Small intestine (tissue), 7 donors: ENCODE measurements around the gene ATRN. TPM values are rescaled to one million over a fixed set of nuclear protein-coding genes. Genes with fewer than 3 reads are reported as not detected.
A peak's percentile ranks its signal among the peaks of the same experiment; 100 is the strongest.

Experiments
- DNase-seq, 2 donors: peaks; one replicate each; pipeline versions ENCODE4 v3.0.0 to v3.0.0-alpha.2; 2013
- FAIRE-seq: peaks from 2 replicates; lab custom pipeline; 2012; peaks lifted over from hg19 to GRCh38; lab: Jason Lieb, UNC
- H3K27ac ChIP-seq, 3 donors: one replicate each; pipeline ENCODE4 v1.5.1; 2013; ENCODE audit warnings: low read length in 2 of 3, mild to moderate bottlenecking in 2 of 3, control low read depth in 1 of 3, inconsistent platforms in 1 of 3, low read depth in 1 of 3, moderate library complexity in 1 of 3
- H3K27me3 ChIP-seq, 3 donors: one replicate each; pipeline ENCODE4 v1.6.1; 2013; ENCODE audit warnings: low read length in 3 of 3, inconsistent platforms in 1 of 3; ENCODE audit not compliant: control insufficient read depth in 3 of 3, insufficient read depth in 3 of 3
- H3K36me3 ChIP-seq, 3 donors: one replicate each; pipeline ENCODE4 v1.6.1; 2013; ENCODE audit warnings: low read length in 3 of 3, inconsistent platforms in 1 of 3, low read depth in 1 of 3, mild to moderate bottlenecking in 1 of 3, moderate library complexity in 1 of 3; ENCODE audit not compliant: control insufficient read depth in 3 of 3, insufficient read depth in 2 of 3
- H3K4me1 ChIP-seq, 3 donors: one replicate each; pipeline ENCODE4 v1.6.1; 2013; ENCODE audit warnings: low read length in 2 of 3, inconsistent platforms in 1 of 3, low read depth in 1 of 3, mild to moderate bottlenecking in 1 of 3, moderate library complexity in 1 of 3; ENCODE audit not compliant: control insufficient read depth in 3 of 3, insufficient read depth in 2 of 3
- H3K4me3 ChIP-seq, 3 donors: one replicate each; pipeline ENCODE4 v1.5.1; 2013; ENCODE audit warnings: low read length in 3 of 3, control low read depth in 1 of 3, inconsistent platforms in 1 of 3, low read depth in 1 of 3, mild to moderate bottlenecking in 1 of 3, moderate library complexity in 1 of 3
- H3K9me3 ChIP-seq, 2 donors: one replicate each; pipeline ENCODE4 v1.6.1; 2013; ENCODE audit warnings: low read depth in 1 of 2, low read length in 1 of 2; ENCODE audit not compliant: control insufficient read depth in 2 of 2, insufficient read depth in 1 of 2
- WGBS, 3 donors: extraction: QIAGEN DNeasy Blood & Tissue Kit; methylation state at CpG; one replicate each; pipeline ENCODE4 v1.1.7; 2013; 5-methylcytosine and 5-hydroxymethylcytosine counted together
- polyA plus RNA-seq, 4 donors: library from polyadenylated mRNA; stranded (reverse) in 3 of 4; unstranded in 1 of 4; fragments of 200-250 nt in 3 of 4; fragments of 120-200 nt in 1 of 4; gene quantifications; one replicate each; pipeline versions ENCODE4 v1.2.1 to v1.2.3, GENCODE V29; 2013
- donor health status: healthy with polysubstance abuse.
- donor health status: control.
- donor health status: control.
- donor health status: Bipolar disorder and iron deficiency.
- donor health status: healthy.

The ATRN gene
- polyA plus RNA-seq, 4 donors, result 11.4 to 126 (median 19.3) TPM

GRCh38 chr20:3454831-3455230 is 16.0 kb upstream of the ATRN start:
- no peak overlapping the region for H3K27ac ChIP-seq
- DNase-seq (no peak), FAIRE-seq (no peak)
- peaks cover 0 to 4% (median 3%) of the 10 kb centered on the region in 3 donors for H3K4me1 ChIP-seq
- no peaks in the 10 kb centered on the region for H3K36me3 ChIP-seq
- 64 to 82% (median 73%) methylated on average over 5 of the region's 5 CpGs for WGBS, 3 donors
- no peaks in the 10 kb centered on the region for H3K9me3 ChIP-seq
- no peaks in the 10 kb centered on the region for H3K27me3 ChIP-seq
- no peak overlapping the region for H3K4me3 ChIP-seq

GRCh38 chr20:3456648-3457047 is 14.2 kb upstream of the ATRN start:
- 58 to 68% (median 61%) methylated on average over 4 of the region's 4 CpGs for WGBS, 3 donors
- DNase-seq (no peak), FAIRE-seq (no peak)
- Histone ChIP-seq H3K4me1 (peaks cover 0 to 6% (median 6%) of the 10 kb centered on the region in 3 donors), H3K4me3 (no peak overlapping the region), H3K27ac (no peak overlapping the region), H3K9me3 (no peaks in the 10 kb centered on the region), H3K36me3 (no peaks in the 10 kb centered on the region), H3K27me3 (no peaks in the 10 kb centered on the region)

GRCh38 chr20:3459881-3460307 is 10.9 kb upstream of the ATRN start:
- Histone ChIP-seq H3K36me3 (no peaks in the 10 kb centered on the region), H3K27me3 (no peaks in the 10 kb centered on the region), H3K4me1 (peaks cover 0 to 8% (median 6%) of the 10 kb centered on the region in 3 donors), H3K4me3 (no peak overlapping the region), H3K27ac (no peak overlapping the region), H3K9me3 (no peaks in the 10 kb centered on the region)
- DNase-seq, result peak in 1 of 2 donors; percentile 81
- 56 to 84% (median 59%) methylated on average over 1 of the region's 1 CpG for WGBS, 3 donors
- no peak for FAIRE-seq

- H3K9me3 ChIP-seq, result no peaks in the 10 kb centered on the region
- H3K27ac ChIP-seq, result peak overlapping the region in 1 of 3 donors; percentile 2
- no peak overlapping the region for H3K4me3 ChIP-seq
- no peaks in the 10 kb centered on the region for H3K36me3 ChIP-seq
- FAIRE-seq (no peak), DNase-seq (no peak)
- H3K4me1 ChIP-seq, result peaks cover 0 to 8% (median 6%) of the 10 kb centered on the region in 3 donors
- no peaks in the 10 kb centered on the region for H3K27me3 ChIP-seq
- 59 to 87% (median 86%) methylated on average over 12 of the region's 12 CpGs for WGBS, 3 donors
Measured at GRCh38 chr20:3461211-3461771, 9.5 kb upstream of the ATRN start.

GRCh38 chr20:3461911-3462677 is 8.7 kb upstream of the ATRN start:
- DNase-seq (peak in 1 of 2 donors; percentile 33), FAIRE-seq (no peak)
- Histone ChIP-seq H3K27ac (no peak overlapping the region), H3K4me3 (no peak overlapping the region), H3K27me3 (no peaks in the 10 kb centered on the region), H3K36me3 (no peaks in the 10 kb centered on the region), H3K4me1 (peaks cover 0 to 8% (median 6%) of the 10 kb centered on the region in 3 donors), H3K9me3 (no peaks in the 10 kb centered on the region)
- WGBS, 3 donors, result 80 to 89% (median 87%) methylated on average over 11 of the region's 11 CpGs

- Histone ChIP-seq H3K27ac (no peak overlapping the region), H3K4me3 (no peak overlapping the region), H3K27me3 (no peaks in the 10 kb centered on the region), H3K9me3 (no peaks in the 10 kb centered on the region), H3K36me3 (no peaks in the 10 kb centered on the region), H3K4me1 (peaks cover 0 to 6% (median 6%) of the 10 kb centered on the region in 3 donors)
- FAIRE-seq, result no peak
- 85 to 90% (median 89%) methylated on average over 4 of the region's 4 CpGs for WGBS, 3 donors
- DNase-seq, result no peak
Measured at GRCh38 chr20:3464166-3464565, 6.7 kb upstream of the ATRN start.

- no peaks in the 10 kb centered on the region for H3K9me3 ChIP-seq
- H3K36me3 ChIP-seq, result no peaks in the 10 kb centered on the region
- no peaks in the 10 kb centered on the region for H3K27me3 ChIP-seq
- no peak overlapping the region for H3K27ac ChIP-seq
- DNase-seq (no peak), FAIRE-seq (no peak)
- H3K4me1 ChIP-seq, result peaks cover 0 to 2% (median 0%) of the 10 kb centered on the region in 3 donors
- H3K4me3 ChIP-seq, result no peak overlapping the region
- WGBS, 3 donors, result 29 to 37% (median 36%) methylated on average over 1 of the region's 1 CpG
Measured at GRCh38 chr20:3465301-3465700, 5.5 kb upstream of the ATRN start.

GRCh38 chr20:3470208-3470626 is 601 bp upstream of the ATRN start:
- no peaks in the 10 kb centered on the region for H3K27me3 ChIP-seq
- H3K36me3 ChIP-seq, result peaks cover 0 to 5% (median 0%) of the 10 kb centered on the region in 3 donors
- peaks cover 2 to 17% (median 17%) of the 10 kb centered on the region in 3 donors for H3K4me1 ChIP-seq
- FAIRE-seq (no peak), DNase-seq (no peak)
- H3K9me3 ChIP-seq, result no peaks in the 10 kb centered on the region
- H3K4me3 ChIP-seq, result peak overlapping the region; percentile 83 to 98 (median 90)
- peak overlapping the region; percentile 63 to 84 (median 79) for H3K27ac ChIP-seq
- 53 to 60% (median 56%) methylated on average over 13 of the region's 13 CpGs for WGBS, 3 donors
